ENCODE data around the gene AUP1. TPM values are rescaled to one million over a fixed set of nuclear protein-coding genes. Genes with fewer than 3 reads are reported as not detected.

Gene AUP1
- total and polyA plus RNA-seq, 2 of the 8 experiments (the other 6 are each of a cell fraction or from before 2014, with no cell fraction given) = 83.4 to 121 TPM

- peak overlapping the region; percentile 64 to 99 (median 87) for H3K4me3 ChIP-seq (ENCODE audit: extremely low read depth in 1 of 4, insufficient read depth in 2 of 4, low read depth in 3 of 4, low read length in 4 of 4)
- H3K27me3 ChIP-seq (replicated peaks in 1 of 4; ENCODE audit: control insufficient read depth in 3 of 4, extremely low read depth in 1 of 4, insufficient read depth in 3 of 4, low read length in 3 of 4) = no peaks in the 10 kb centered on the region; a peak in 1 of 7 replicates
- peak overlapping the region; percentile 47 to 89 (median 63); a peak in 6 of 7 replicates for H3K9ac ChIP-seq (replicated peaks in 1 of 4; ENCODE audit: extremely low read depth in 1 of 4, low read depth in 3 of 4, low read length in 3 of 4)
- ChIA-PET CTCF (ENCODE audit: partially characterized antibody) (interaction anchor here (0.6 to 7.0 kb wide), 12 partner anchors 8 to 77 kb away, joined by 3 to 53 read pairs (median 3); partner anchors contain the start of genes CCDC142 and TTC31), POLR2A (ENCODE audit: partially characterized antibody) (interaction anchor here (0.8 to 5.9 kb wide), 21 partner anchors 8 to 90 kb away, joined by 3 to 73 read pairs (median 9); partner anchors contain the start of genes CCDC142, LBX2, LOXL3 and MRPL53)
- peak; percentile 68 for TF ChIP-seq MAX (IDR thresholded peaks at IDR 0.05)
- TF ChIP-seq E2F6 (IDR thresholded peaks at IDR 0.05) = peak; percentile 92
- peak; percentile 12 for TF ChIP-seq EZH2 (IDR thresholded peaks at IDR 0.05; ENCODE audit: low read depth, low read length, severe bottlenecking)
- TF ChIP-seq SP4 (IDR thresholded peaks at IDR 0.05; ENCODE audit: low read length) = no peak
- TF ChIP-seq POLR2AphosphoS5 (IDR thresholded peaks at IDR 0.05; ENCODE audit: low read depth, low read length) = no peak; the same call in none of the 2 replicates
- TF ChIP-seq PHF8 (conservative IDR thresholded peaks at IDR 0.05; ENCODE audit: low read depth, low read length) = peak; percentile 38; the same call in 1 of the 2 replicates
- H3K36me3 ChIP-seq (ENCODE audit: control insufficient read depth in 2 of 4, insufficient read depth in 4 of 4, low read length in 3 of 4) = peaks cover 6 to 31% (median 25%) of the 10 kb centered on the region in 4 experiments; a peak in 7 of 8 replicates
- WGBS, 2 experiments (ENCODE audit: extremely low coverage in 1 of 2, insufficient coverage in 1 of 2, insufficient read length in 1 of 2, insufficient replicate concordance in 2 of 2, low coverage in 1 of 2, low lambda C conversion rate in 2 of 2, missing lambda C conversion rate in 1 of 2) = 23% methylated on average over 47 of the region's 54 CpGs; no CpG with 5 or more reads in 1 of the 2 experiments
- H2BK5ac ChIP-seq (ENCODE audit: low read depth, low read length) = no peak overlapping the region
- H2AFZ ChIP-seq (ENCODE audit: low read length) = peak overlapping the region; percentile 10; the same call in 1 of the 2 replicates
- H2BK12ac ChIP-seq (ENCODE audit: low read depth, low read length) = no peak overlapping the region
- peak overlapping the region; percentile 21; the same call in 1 of the 2 replicates for H3K18ac ChIP-seq (ENCODE audit: extremely low read depth, low read length)
- no peak overlapping the region for H3K56ac ChIP-seq (replicated peaks; ENCODE audit: insufficient read length, low read depth, low read length)
- H2BK20ac ChIP-seq (ENCODE audit: low read length) = no peak overlapping the region
- no peak overlapping the region for H4K91ac ChIP-seq (replicated peaks; ENCODE audit: insufficient read length, low read length)
- H2BK120ac ChIP-seq (replicated peaks; ENCODE audit: low read depth, low read length) = no peak overlapping the region
- peaks cover 9% of the 10 kb centered on the region; the same call in 1 of the 2 replicates for H3K23me2 ChIP-seq (ENCODE audit: low read depth, low read length)
- peaks cover 4 to 13% (median 6%) of the 10 kb centered on the region in 4 experiments; a peak in 6 of 7 replicates for H3K4me1 ChIP-seq (replicated peaks in 1 of 4; ENCODE audit: control insufficient read depth in 3 of 4, insufficient read depth in 4 of 4, low read length in 3 of 4)
- no peaks in the 10 kb centered on the region for H3K9me3 ChIP-seq (ENCODE audit: insufficient read depth in 2 of 2, low read depth in 1 of 2, low read length in 1 of 2)
- peak overlapping the region; percentile 84 to 88 for H3K4me2 ChIP-seq (ENCODE audit: insufficient read depth in 1 of 2, low read depth in 2 of 2, low read length in 2 of 2)
- peaks cover 6 to 9% of the 10 kb centered on the region in 2 experiments for H4K20me1 ChIP-seq (replicated peaks in 1 of 2; ENCODE audit: control insufficient read depth in 1 of 2, insufficient read depth in 2 of 2, low read length in 2 of 2)
- no peak for FAIRE-seq
- no peak overlapping the region for H3K27ac ChIP-seq (ENCODE audit: low read depth, low read length)
- H4K5ac ChIP-seq (ENCODE audit: insufficient read length, low read depth, low read length) = no peak overlapping the region
- peaks cover 0 to 18% of the 10 kb centered on the region in 2 experiments; a peak in 2 of 4 replicates for H3K79me2 ChIP-seq (ENCODE audit: control insufficient read depth in 1 of 2, insufficient read depth in 2 of 2, low read length in 2 of 2)
- no peak overlapping the region for H2BK15ac ChIP-seq (ENCODE audit: low read length)
- DNase-seq (ENCODE audit: low read depth in 1 of 2, low spot score in 2 of 2) = no peak
- H3K79me1 ChIP-seq (ENCODE audit: low read depth, low read length) = peaks cover 10% of the 10 kb centered on the region
- no peak overlapping the region for H3K4ac ChIP-seq (replicated peaks; ENCODE audit: insufficient read length, low read depth, low read length)
- no peak overlapping the region for H3K23ac ChIP-seq (ENCODE audit: insufficient read length)
- no peak overlapping the region for H2AK5ac ChIP-seq (ENCODE audit: low read depth, low read length)
- H3K14ac ChIP-seq (ENCODE audit: insufficient read length) = no peak overlapping the region
- H4K8ac ChIP-seq (ENCODE audit: extremely low read depth, insufficient read depth, low read length) = peak overlapping the region; percentile 26; the same call in 1 of the 2 replicates
Observed at GRCh38 chr2:74530239-74531187, 1.0 kb upstream of the AUP1 start.
